Peyer's patch (tissue), 4 donors: ENCODE data around the gene TRPV5.

Source experiments
- POLR2A ChIP-seq, 2 donors: fragments of 450-650 bp; IDR thresholded peaks; one replicate each; pipeline ENCODE4 v1.5.1; 2017; ENCODE audit warnings: antibody characterized with exemption in 2 of 2, mild to moderate bottlenecking in 2 of 2, moderate library complexity in 2 of 2
- TF ChIP-seq, protein P1 (sequence below), 6 experiments: fragments of 450-650 bp in 4 of 6; fragments of 200-600 bp in 2 of 6; sonication (generic) in 1 of 6; IDR thresholded peaks; one replicate each; pipeline ENCODE4 v1.5.1; 2017 to 2019; ENCODE audit warnings: antibody characterized with exemption in 6 of 6, mild to moderate bottlenecking in 3 of 6, moderate library complexity in 1 of 6

DNA sequence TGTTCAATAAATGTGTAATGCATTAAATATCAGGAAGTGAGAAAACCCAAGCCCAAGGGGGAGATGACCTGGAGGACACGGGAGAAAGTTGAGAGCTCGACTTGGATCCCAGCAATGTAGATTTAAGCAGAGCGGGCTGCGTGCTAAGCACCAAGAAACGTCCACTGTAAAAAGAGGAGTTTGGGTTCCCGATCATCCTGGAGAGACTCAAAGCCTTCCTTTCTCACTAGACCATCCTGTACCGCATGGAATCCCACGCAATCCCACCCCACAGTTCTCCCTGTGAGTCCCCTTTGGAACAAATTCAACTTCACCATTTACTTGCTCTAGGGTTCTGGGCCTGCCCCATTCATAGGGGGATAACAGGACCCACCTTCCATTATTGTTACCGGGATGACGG is 50.4 kb downstream of the TRPV5 start:
- TF ChIP-seq, protein P1, sequence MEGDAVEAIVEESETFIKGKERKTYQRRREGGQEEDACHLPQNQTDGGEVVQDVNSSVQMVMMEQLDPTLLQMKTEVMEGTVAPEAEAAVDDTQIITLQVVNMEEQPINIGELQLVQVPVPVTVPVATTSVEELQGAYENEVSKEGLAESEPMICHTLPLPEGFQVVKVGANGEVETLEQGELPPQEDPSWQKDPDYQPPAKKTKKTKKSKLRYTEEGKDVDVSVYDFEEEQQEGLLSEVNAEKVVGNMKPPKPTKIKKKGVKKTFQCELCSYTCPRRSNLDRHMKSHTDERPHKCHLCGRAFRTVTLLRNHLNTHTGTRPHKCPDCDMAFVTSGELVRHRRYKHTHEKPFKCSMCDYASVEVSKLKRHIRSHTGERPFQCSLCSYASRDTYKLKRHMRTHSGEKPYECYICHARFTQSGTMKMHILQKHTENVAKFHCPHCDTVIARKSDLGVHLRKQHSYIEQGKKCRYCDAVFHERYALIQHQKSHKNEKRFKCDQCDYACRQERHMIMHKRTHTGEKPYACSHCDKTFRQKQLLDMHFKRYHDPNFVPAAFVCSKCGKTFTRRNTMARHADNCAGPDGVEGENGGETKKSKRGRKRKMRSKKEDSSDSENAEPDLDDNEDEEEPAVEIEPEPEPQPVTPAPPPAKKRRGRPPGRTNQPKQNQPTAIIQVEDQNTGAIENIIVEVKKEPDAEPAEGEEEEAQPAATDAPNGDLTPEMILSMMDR (IDR thresholded peaks at IDR 0.05) = no peak
- TF ChIP-seq POLR2A (IDR thresholded peaks at IDR 0.05) = no peak
